K562 (cell line): ENCODE data around the gene PSMA7. TPM values are rescaled to one million over a fixed set of nuclear protein-coding genes. Genes with fewer than 3 reads are reported as not detected.

Experiments used
- CBFA2T2 ChIP-seq: fragments of 450-650 bp; conservative IDR thresholded peaks from 2 replicates; pipeline ENCODE4 v1.6.1; 2017; ENCODE audit warnings: mild to moderate bottlenecking
- CBX1 ChIP-seq: sonication (generic); IDR thresholded peaks from 2 replicates; pipeline ENCODE4 v1.6.1; 2016; ENCODE audit warnings: antibody characterized with exemption, low read depth, mild to moderate bottlenecking
- CXXC5 ChIP-seq: fragments of 250-450 bp; sonication (Bioruptor Pico); IDR thresholded peaks from 2 replicates; pipeline ENCODE4 v1.8.0; 2022; ENCODE audit warnings: inconsistent platforms, mild to moderate bottlenecking, moderate library complexity
- E2F3 ChIP-seq: fragments of 250-450 bp; sonication (Bioruptor Pico); IDR thresholded peaks from 2 replicates; pipeline ENCODE4 v1.4.0; 2020; ENCODE audit warnings: mild to moderate bottlenecking
- ETS1 ChIP-seq: conservative IDR thresholded peaks from 2 replicates; pipeline ENCODE4 v1.6.1; 2011; ENCODE audit warnings: low read depth, mild to moderate bottlenecking, low read length; ENCODE audit not compliant: control insufficient read depth
- MAFF ChIP-seq: IDR thresholded peaks from 2 replicates; pipeline ENCODE4 v1.6.1; 2012; ENCODE audit warnings: low read length, improper control_type of control experiment
- RBM14 ChIP-seq: fragments of 200-400 bp; formaldehyde crosslinking; IDR thresholded peaks from 2 replicates; pipeline ENCODE4 v1.6.1; 2018; ENCODE audit warnings: low read depth, mild to moderate bottlenecking, low read length, moderate library complexity, borderline replicate concordance; ENCODE audit not compliant: insufficient read depth
- SIN3B ChIP-seq: fragments of 450-650 bp; IDR thresholded peaks from 2 replicates; pipeline ENCODE4 v1.6.1; 2017; ENCODE audit warnings: low read depth, mild to moderate bottlenecking, moderate library complexity
- SNIP1 ChIP-seq: fragments of 450-650 bp; IDR thresholded peaks from 2 replicates; pipeline ENCODE4 v1.7.1; 2017; ENCODE audit warnings: low read depth, mild to moderate bottlenecking
- TAF15 ChIP-seq: fragments of 200-400 bp; formaldehyde crosslinking; IDR thresholded peaks from 2 replicates; pipeline ENCODE4 v1.6.1; 2017; ENCODE audit warnings: mild to moderate bottlenecking, low read depth, low read length, moderate library complexity
- TCF3 ChIP-seq: sonication (generic); formaldehyde crosslinking; IDR thresholded peaks from 2 replicates; pipeline ENCODE4 v1.4.0; 2020; ENCODE audit warnings: mild to moderate bottlenecking, missing genetic modification reagents
- VEZF1 ChIP-seq: fragments of 200-800 bp; sonication (Bioruptor generic); IDR thresholded peaks from 2 replicates; pipeline ENCODE4 v1.6.1; 2017; ENCODE audit warnings: missing genetic modification characterization, missing compliant biosample characterization
- ZBTB26 ChIP-seq: fragments of 450-650 bp; formaldehyde crosslinking; IDR thresholded peaks from 2 replicates; pipeline ENCODE4 v1.4.0; 2022; ENCODE audit warnings: missing genetic modification characterization
- ZNF133 ChIP-seq: fragments of 250-450 bp; sonication (Bioruptor Pico); IDR thresholded peaks from 2 replicates; pipeline ENCODE4 v1.4.0; 2020; ENCODE audit warnings: mild to moderate bottlenecking
- polyA plus RNA-seq, 8 experiments: library from polyadenylated mRNA; depleted of rRNA in 4 of 8; stranded (reverse) in 5 of 8; unstranded in 3 of 8; fragments of >200 nt; fragmentation: Nextera tagmentation in 2 of 8; fragmentation: Illumina TruSeq in 1 of 8; extraction: Ambion mirVana in 2 of 8; extraction: Trizol in 1 of 8; gene quantifications; 2 replicates each; pipeline versions ENCODE4 v1.2.1 to v1.2.3, GENCODE V29; 2011 to 2014; ENCODE audit warnings: inconsistent platforms in 1 of 8, missing spikeins in 1 of 8
- total RNA-seq, 7 experiments: library from RNA; depleted of rRNA in 6 of 7; stranded (reverse); fragments of >200 nt in 6 of 7; fragmentation: Illumina TruSeq in 2 of 7; extraction: Trizol in 2 of 7; gene quantifications; 2 replicates each; pipeline versions ENCODE4 v1.2.1 to v1.2.3, GENCODE V29; 2011 to 2021; ENCODE audit warnings: low replicate concordance in 1 of 7
- TF ChIP-seq, protein P1 (sequence below): sonication (generic); formaldehyde crosslinking; IDR thresholded peaks from 2 replicates; pipeline ENCODE4 v1.8.1; 2022; ENCODE audit warnings: missing genetic modification reagents
- TF ChIP-seq, protein P2 (sequence below): fragments of 450-650 bp; conservative IDR thresholded peaks from 2 replicates; pipeline ENCODE4 v1.6.1; 2016; ENCODE audit warnings: missing genetic modification characterization, low read depth, mild to moderate bottlenecking, control low read depth, missing compliant biosample characterization
- TF ChIP-seq, protein P3 (sequence below), 2 experiments: IDR thresholded peaks; 2 replicates each; pipeline ENCODE4 v1.6.1; 2011; ENCODE audit warnings: borderline replicate concordance in 1 of 2, control low read depth in 1 of 2, low read depth in 1 of 2, low read length in 1 of 2, mild to moderate bottlenecking in 1 of 2, mixed read lengths in 1 of 2, moderate library complexity in 1 of 2; ENCODE audit not compliant: insufficient read depth in 1 of 2, insufficient read length in 1 of 2, poor library complexity in 1 of 2, severe bottlenecking in 1 of 2; ENCODE audit errors: extremely low read depth in 1 of 2

Gene PSMA7
- total and polyA plus RNA-seq, 9 of the 15 experiments (the other 6 are each of a cell fraction or from before 2014, with no cell fraction given): 257 to 510 (median 393) TPM

- peak; percentile 97 for TF ChIP-seq VEZF1 (CRISPR knock-in tag)
- no peak for TF ChIP-seq E2F3 (CRISPR knock-in tag)
- TF ChIP-seq CBX1: no peak
- no peak for TF ChIP-seq CBFA2T2
- TF ChIP-seq, protein P1, sequence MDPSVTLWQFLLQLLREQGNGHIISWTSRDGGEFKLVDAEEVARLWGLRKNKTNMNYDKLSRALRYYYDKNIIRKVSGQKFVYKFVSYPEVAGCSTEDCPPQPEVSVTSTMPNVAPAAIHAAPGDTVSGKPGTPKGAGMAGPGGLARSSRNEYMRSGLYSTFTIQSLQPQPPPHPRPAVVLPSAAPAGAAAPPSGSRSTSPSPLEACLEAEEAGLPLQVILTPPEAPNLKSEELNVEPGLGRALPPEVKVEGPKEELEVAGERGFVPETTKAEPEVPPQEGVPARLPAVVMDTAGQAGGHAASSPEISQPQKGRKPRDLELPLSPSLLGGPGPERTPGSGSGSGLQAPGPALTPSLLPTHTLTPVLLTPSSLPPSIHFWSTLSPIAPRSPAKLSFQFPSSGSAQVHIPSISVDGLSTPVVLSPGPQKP (CRISPR knock-in tag): no peak
- no peak for TF ChIP-seq TCF3 (CRISPR knock-in tag)
- TF ChIP-seq, protein P2, sequence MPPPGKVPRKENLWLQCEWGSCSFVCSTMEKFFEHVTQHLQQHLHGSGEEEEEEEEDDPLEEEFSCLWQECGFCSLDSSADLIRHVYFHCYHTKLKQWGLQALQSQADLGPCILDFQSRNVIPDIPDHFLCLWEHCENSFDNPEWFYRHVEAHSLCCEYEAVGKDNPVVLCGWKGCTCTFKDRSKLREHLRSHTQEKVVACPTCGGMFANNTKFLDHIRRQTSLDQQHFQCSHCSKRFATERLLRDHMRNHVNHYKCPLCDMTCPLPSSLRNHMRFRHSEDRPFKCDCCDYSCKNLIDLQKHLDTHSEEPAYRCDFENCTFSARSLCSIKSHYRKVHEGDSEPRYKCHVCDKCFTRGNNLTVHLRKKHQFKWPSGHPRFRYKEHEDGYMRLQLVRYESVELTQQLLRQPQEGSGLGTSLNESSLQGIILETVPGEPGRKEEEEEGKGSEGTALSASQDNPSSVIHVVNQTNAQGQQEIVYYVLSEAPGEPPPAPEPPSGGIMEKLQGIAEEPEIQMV: no peak
- no peak; the same call in 1 of the 2 replicates for TF ChIP-seq SIN3B
- no peak for TF ChIP-seq ZNF133 (CRISPR knock-in tag)
- no peak for TF ChIP-seq SNIP1
- TF ChIP-seq, protein P3, sequence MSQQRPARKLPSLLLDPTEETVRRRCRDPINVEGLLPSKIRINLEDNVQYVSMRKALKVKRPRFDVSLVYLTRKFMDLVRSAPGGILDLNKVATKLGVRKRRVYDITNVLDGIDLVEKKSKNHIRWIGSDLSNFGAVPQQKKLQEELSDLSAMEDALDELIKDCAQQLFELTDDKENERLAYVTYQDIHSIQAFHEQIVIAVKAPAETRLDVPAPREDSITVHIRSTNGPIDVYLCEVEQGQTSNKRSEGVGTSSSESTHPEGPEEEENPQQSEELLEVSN (IDR thresholded peaks at IDR 0.05; ENCODE audit: borderline replicate concordance in 1 of 2, extremely low read depth in 1 of 2, insufficient read depth in 1 of 2, insufficient read length in 1 of 2, low read depth in 1 of 2, low read length in 1 of 2, poor library complexity in 1 of 2, severe bottlenecking in 1 of 2): peak; percentile 60 to 90
- no peak for TF ChIP-seq MAFF
- peak; percentile 98 for TF ChIP-seq CXXC5 (CRISPR knock-in tag)
- TF ChIP-seq ETS1: peak; percentile 60
- 0 out of 2 replicates have a peak, but pooled peaks have one; percentile 47 for TF ChIP-seq RBM14
- TF ChIP-seq ZBTB26 (CRISPR knock-in tag): no peak
- no peak for TF ChIP-seq TAF15
Observed at GRCh38 chr20:62121776-62122653, 21.2 kb downstream of the PSMA7 start, which contains the start of gene LSM14B (continued).
